Activated naive CD8-positive, alpha-beta T cell treated with anti-CD3 and anti-CD28 coated beads for 36 hours (primary cell): ENCODE data around the gene GADD45G. TPM values are rescaled to one million over a fixed set of nuclear protein-coding genes. Genes with fewer than 3 reads are reported as not detected.

Experiments used
- DNase-seq: peaks from one replicate; pipeline ENCODE4 v3.0.0; 2021
- H3K27ac Mint-ChIP-seq: one replicate; pipeline ENCODE4 v1.8.0; 2022; ENCODE audit warnings: mild to moderate bottlenecking, moderate library complexity, mixed read lengths
- H3K27me3 Mint-ChIP-seq: one replicate; pipeline ENCODE4 v1.8.0; 2022; ENCODE audit warnings: mild to moderate bottlenecking, mixed read lengths
- H3K36me3 Mint-ChIP-seq: one replicate; pipeline ENCODE4 v1.8.0; 2021; ENCODE audit warnings: mild to moderate bottlenecking, mixed read lengths
- H3K4me1 Mint-ChIP-seq: one replicate; pipeline ENCODE4 v1.8.0; 2021; ENCODE audit warnings: mixed read lengths
- H3K4me3 Mint-ChIP-seq: one replicate; pipeline ENCODE4 v1.8.0; 2022; ENCODE audit warnings: mild to moderate bottlenecking, moderate library complexity, mixed read lengths
- H3K9me3 Mint-ChIP-seq: one replicate; pipeline ENCODE4 v1.8.0; 2022; ENCODE audit warnings: mixed read lengths
- total RNA-seq, 2 experiments: library from RNA; stranded (reverse); gene quantifications; one replicate each; pipeline ENCODE4 v1.2.3, GENCODE V29; 2021

Gene GADD45G
- total RNA-seq, 2 experiments from 2014 or later: 1.4 to 1.8 TPM

GRCh38 chr9:89586311-89586710, 18.5 kb upstream of the GADD45G start:
- Mint-ChIP-seq H3K4me3 (no peak overlapping the region), H3K27ac (no peak overlapping the region), H3K4me1 (no peaks in the 10 kb centered on the region), H3K27me3 (peaks cover 19% of the 10 kb centered on the region), H3K36me3 (no peaks in the 10 kb centered on the region), H3K9me3 (peaks cover 6% of the 10 kb centered on the region)
- no peak for DNase-seq

- no peak overlapping the region for H3K27ac Mint-ChIP-seq
- H3K4me1 Mint-ChIP-seq: no peaks in the 10 kb centered on the region
- H3K27me3 Mint-ChIP-seq: peaks cover 12% of the 10 kb centered on the region
- H3K4me3 Mint-ChIP-seq: no peak overlapping the region
- no peaks in the 10 kb centered on the region for H3K36me3 Mint-ChIP-seq
- DNase-seq: no peak
- H3K9me3 Mint-ChIP-seq: peaks cover 6% of the 10 kb centered on the region
These were observed 16.4 kb upstream of the GADD45G start for GRCh38 chr9:89588271-89588879.

GRCh38 chr9:89590415-89590814, 14.4 kb upstream of the GADD45G start:
- peaks cover 2% of the 10 kb centered on the region for H3K4me1 Mint-ChIP-seq
- H3K36me3 Mint-ChIP-seq: no peaks in the 10 kb centered on the region
- H3K27ac Mint-ChIP-seq: no peak overlapping the region
- peaks cover 7% of the 10 kb centered on the region for H3K27me3 Mint-ChIP-seq
- H3K4me3 Mint-ChIP-seq: no peak overlapping the region
- H3K9me3 Mint-ChIP-seq: no peaks in the 10 kb centered on the region
- no peak for DNase-seq

- peaks cover 7% of the 10 kb centered on the region for H3K27me3 Mint-ChIP-seq
These were observed 13.3 kb upstream of the GADD45G start for GRCh38 chr9:89591274-89592212.

GRCh38 chr9:89592213-89592815, 12.5 kb upstream of the GADD45G start:
- no peak overlapping the region for H3K4me3 Mint-ChIP-seq
- peaks cover 7% of the 10 kb centered on the region for H3K27me3 Mint-ChIP-seq
- H3K27ac Mint-ChIP-seq: no peak overlapping the region
- H3K9me3 Mint-ChIP-seq: no peaks in the 10 kb centered on the region
- no peaks in the 10 kb centered on the region for H3K36me3 Mint-ChIP-seq
- peaks cover 2% of the 10 kb centered on the region for H3K4me1 Mint-ChIP-seq
- DNase-seq: no peak

More at GRCh38 chr9:89591274-89592212, 13.3 kb upstream of the GADD45G start:
- Mint-ChIP-seq H3K27ac (no peak overlapping the region), H3K4me1 (peaks cover 2% of the 10 kb centered on the region), H3K4me3 (no peak overlapping the region), H3K9me3 (no peaks in the 10 kb centered on the region), H3K36me3 (no peaks in the 10 kb centered on the region)
- no peak for DNase-seq

- Mint-ChIP-seq H3K27ac (peak overlapping the region; percentile 18), H3K4me1 (peaks cover 2% of the 10 kb centered on the region), H3K9me3 (no peaks in the 10 kb centered on the region)
These were observed 11.7 kb upstream of the GADD45G start for GRCh38 chr9:89592963-89593726.

GRCh38 chr9:89593727-89594427, 10.9 kb upstream of the GADD45G start:
- no peaks in the 10 kb centered on the region for H3K9me3 Mint-ChIP-seq
- no peak overlapping the region for H3K27ac Mint-ChIP-seq
- DNase-seq: peak; percentile 61
- H3K4me3 Mint-ChIP-seq: no peak overlapping the region
- H3K36me3 Mint-ChIP-seq: no peaks in the 10 kb centered on the region
- H3K27me3 Mint-ChIP-seq: peaks cover 7% of the 10 kb centered on the region
- H3K4me1 Mint-ChIP-seq: peaks cover 2% of the 10 kb centered on the region

More at GRCh38 chr9:89592963-89593726, 11.7 kb upstream of the GADD45G start:
- peaks cover 7% of the 10 kb centered on the region for H3K27me3 Mint-ChIP-seq
- no peak for DNase-seq
- H3K36me3 Mint-ChIP-seq: no peaks in the 10 kb centered on the region
- H3K4me3 Mint-ChIP-seq: no peak overlapping the region

GRCh38 chr9:89594811-89595550, 9.8 kb upstream of the GADD45G start:
- peaks cover 2% of the 10 kb centered on the region for H3K4me1 Mint-ChIP-seq
- no peaks in the 10 kb centered on the region for H3K9me3 Mint-ChIP-seq
- DNase-seq: no peak
- no peaks in the 10 kb centered on the region for H3K36me3 Mint-ChIP-seq
- H3K27me3 Mint-ChIP-seq: peaks cover 7% of the 10 kb centered on the region
- no peak overlapping the region for H3K4me3 Mint-ChIP-seq
- no peak overlapping the region for H3K27ac Mint-ChIP-seq

- no peaks in the 10 kb centered on the region for H3K9me3 Mint-ChIP-seq
- no peaks in the 10 kb centered on the region for H3K36me3 Mint-ChIP-seq
- no peak overlapping the region for H3K27ac Mint-ChIP-seq
- H3K4me3 Mint-ChIP-seq: no peak overlapping the region
- DNase-seq: no peak
- H3K4me1 Mint-ChIP-seq: peaks cover 2% of the 10 kb centered on the region
- H3K27me3 Mint-ChIP-seq: peaks cover 7% of the 10 kb centered on the region
These were observed 9.2 kb upstream of the GADD45G start for GRCh38 chr9:89595646-89596045.

GRCh38 chr9:89596937-89597555, 7.8 kb upstream of the GADD45G start:
- Mint-ChIP-seq H3K36me3 (no peaks in the 10 kb centered on the region), H3K4me1 (peaks cover 2% of the 10 kb centered on the region), H3K27me3 (peaks cover 7% of the 10 kb centered on the region), H3K9me3 (no peaks in the 10 kb centered on the region), H3K4me3 (no peak overlapping the region), H3K27ac (no peak overlapping the region)
- no peak for DNase-seq

- Mint-ChIP-seq H3K9me3 (no peaks in the 10 kb centered on the region), H3K36me3 (no peaks in the 10 kb centered on the region), H3K4me1 (peaks cover 2% of the 10 kb centered on the region)
These were observed 7.0 kb upstream of the GADD45G start for GRCh38 chr9:89597711-89598362.

GRCh38 chr9:89598363-89598713, 6.5 kb upstream of the GADD45G start:
- no peaks in the 10 kb centered on the region for H3K9me3 Mint-ChIP-seq
- DNase-seq: no peak
- no peak overlapping the region for H3K27ac Mint-ChIP-seq
- H3K4me1 Mint-ChIP-seq: peaks cover 5% of the 10 kb centered on the region
- no peaks in the 10 kb centered on the region for H3K36me3 Mint-ChIP-seq
- H3K27me3 Mint-ChIP-seq: peaks cover 3% of the 10 kb centered on the region
- no peak overlapping the region for H3K4me3 Mint-ChIP-seq

More at GRCh38 chr9:89597711-89598362, 7.0 kb upstream of the GADD45G start:
- Mint-ChIP-seq H3K4me3 (no peak overlapping the region), H3K27me3 (peaks cover 7% of the 10 kb centered on the region), H3K27ac (peak overlapping the region; percentile 16)
- DNase-seq: peak; percentile 38

- no peaks in the 10 kb centered on the region for H3K27me3 Mint-ChIP-seq
- H3K36me3 Mint-ChIP-seq: no peaks in the 10 kb centered on the region
- DNase-seq: no peak
- H3K27ac Mint-ChIP-seq: no peak overlapping the region
- no peak overlapping the region for H3K4me3 Mint-ChIP-seq
- no peaks in the 10 kb centered on the region for H3K9me3 Mint-ChIP-seq
- H3K4me1 Mint-ChIP-seq: peaks cover 7% of the 10 kb centered on the region
These were observed 5.9 kb upstream of the GADD45G start for GRCh38 chr9:89598926-89599325.
